ENCODE data around the gene SEMA4C. TPM values are rescaled to one million over a fixed set of nuclear protein-coding genes. Genes with fewer than 3 reads are reported as not detected.

The SEMA4C gene
- total and polyA plus RNA-seq, 3 donors from 2014 or later = 10.5 to 17.6 (median 11.4) TPM

DNA sequence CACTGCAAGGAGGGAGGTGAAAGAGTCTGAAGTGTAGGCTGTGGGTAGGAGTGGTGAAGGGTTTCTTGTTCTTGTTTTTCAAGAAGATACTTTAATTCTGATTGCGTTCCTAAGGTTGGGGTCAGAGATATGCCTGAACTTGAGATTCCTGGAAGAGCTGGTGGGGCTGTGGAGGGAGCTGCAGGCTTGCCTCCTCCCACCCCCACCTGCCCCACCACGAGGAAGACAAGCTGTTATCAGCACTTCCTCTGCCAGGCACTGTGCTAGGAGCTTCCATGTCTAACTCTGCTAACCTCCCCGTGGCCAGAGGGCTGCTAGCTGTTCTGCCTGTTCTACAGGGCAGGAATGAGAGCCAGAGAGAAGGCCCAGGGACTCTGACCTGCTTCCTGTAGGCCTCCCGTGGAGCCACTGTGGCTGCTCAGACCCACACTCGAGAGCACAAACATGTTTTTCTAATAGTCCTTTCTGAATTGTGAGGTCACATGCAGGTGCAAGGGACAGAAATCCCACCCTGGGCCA lies 39.8 kb downstream of the SEMA4C start:
- Histone ChIP-seq H3K4me3 (no peak overlapping the region), H3K36me3 (ENCODE audit: low read depth, missing control alignments) (no peaks in the 10 kb centered on the region), H3K27ac (no peak overlapping the region), H3K4me1 (peaks cover 14% of the 10 kb centered on the region), H3K27me3 (no peaks in the 10 kb centered on the region), H3K9me3 (no peaks in the 10 kb centered on the region)
- 46 to 67% methylated on average over 5 of the region's 5 CpGs for WGBS, 2 donors
- no peak for DNase-seq
- no peak for TF ChIP-seq POLR2A (IDR thresholded peaks at IDR 0.05)
- TF ChIP-seq CTCF (IDR thresholded peaks at IDR 0.05) = no peak
- intact Hi-C loops (cut with DNase I; ENCODE audit: low total_unique reads) = no loop called here

DNA sequence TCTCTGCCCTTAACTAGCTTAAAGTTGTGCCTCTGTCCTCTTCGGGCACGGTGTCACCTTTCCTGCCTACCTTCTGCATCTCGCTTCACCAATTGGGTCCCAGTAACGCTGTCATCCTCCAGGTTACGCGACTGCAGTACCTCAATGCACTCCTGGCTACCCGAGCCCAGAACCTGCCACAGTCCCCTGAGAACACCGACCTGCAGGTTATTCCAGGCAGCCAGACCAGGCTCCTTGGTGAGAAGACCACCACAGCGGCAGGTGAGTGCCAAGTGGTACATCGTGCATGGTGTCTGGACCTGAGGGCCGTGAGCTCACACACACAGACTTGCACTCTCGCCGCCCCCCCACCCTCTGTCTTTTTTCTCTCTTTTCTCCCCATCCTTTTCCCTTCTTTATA lies 41.0 kb downstream of the SEMA4C start:
- intact Hi-C loops (cut with DNase I; ENCODE audit: low total_unique reads) = no loop called here
- no peaks in the 10 kb centered on the region for H3K27me3 ChIP-seq
- DNase-seq = no peak
- WGBS, 2 donors = 96 to 98% methylated on average over 9 to 13 of the region's 13 CpGs
- H3K4me1 ChIP-seq = peaks cover 14% of the 10 kb centered on the region
- no peaks in the 10 kb centered on the region for H3K36me3 ChIP-seq (ENCODE audit: low read depth, missing control alignments)
- H3K4me3 ChIP-seq = no peak overlapping the region
- no peaks in the 10 kb centered on the region for H3K9me3 ChIP-seq
- TF ChIP-seq CTCF (IDR thresholded peaks at IDR 0.05) (no peak), POLR2A (IDR thresholded peaks at IDR 0.05) (no peak)
- no peak overlapping the region for H3K27ac ChIP-seq

- Histone ChIP-seq H3K4me1 (peaks cover 13% of the 10 kb centered on the region), H3K4me3 (no peak overlapping the region), H3K27ac (no peak overlapping the region), H3K27me3 (no peaks in the 10 kb centered on the region), H3K36me3 (ENCODE audit: low read depth, missing control alignments) (no peaks in the 10 kb centered on the region), H3K9me3 (no peaks in the 10 kb centered on the region)
- 98% methylated on average over 11 to 14 of the region's 14 CpGs for WGBS, 2 donors
- TF ChIP-seq CTCF (IDR thresholded peaks at IDR 0.05) (no peak), POLR2A (IDR thresholded peaks at IDR 0.05) (no peak)
- intact Hi-C loops (cut with DNase I; ENCODE audit: low total_unique reads) = no loop called here
- no peak for DNase-seq
Observed at GRCh38 chr2:96828436-96828835, 41.4 kb downstream of the SEMA4C start.

DNA sequence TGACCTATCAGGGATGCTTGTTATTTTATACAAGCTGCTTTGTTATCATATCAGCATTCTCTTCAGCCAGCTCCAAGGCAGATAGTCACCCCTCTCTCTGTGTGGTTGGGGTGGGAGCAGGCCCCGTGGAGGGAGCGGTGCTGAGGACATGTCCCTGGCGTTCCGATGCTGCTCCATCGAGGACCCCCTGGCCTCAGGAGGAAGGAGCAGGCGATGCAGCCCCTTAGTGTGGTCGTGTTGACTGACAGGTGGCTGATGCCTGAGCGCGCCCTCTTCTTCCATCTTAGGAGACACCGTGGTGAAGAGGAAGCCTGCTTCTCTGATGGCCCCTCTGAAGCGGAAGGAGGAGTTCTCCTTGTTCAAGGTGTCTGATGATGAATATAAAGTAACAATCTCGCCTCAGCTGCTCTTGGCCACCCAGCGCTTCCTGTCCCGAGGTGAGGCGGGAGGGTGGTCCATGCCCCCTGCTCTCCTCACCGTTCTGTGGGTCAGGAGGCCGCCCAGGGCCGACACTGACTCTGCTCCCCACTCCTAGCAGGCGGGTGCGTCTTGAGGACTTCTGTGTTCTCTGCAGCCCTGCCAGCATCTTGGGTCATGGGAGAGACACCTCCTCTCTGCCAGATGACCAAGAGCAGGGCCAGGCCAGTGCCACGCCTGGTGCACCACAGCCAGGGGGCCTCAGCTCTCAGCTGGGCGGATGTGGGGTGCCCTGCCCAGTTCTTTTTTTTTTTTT lies 43.2 kb downstream of the SEMA4C start:
- H3K4me3 ChIP-seq = no peak overlapping the region
- intact Hi-C loops (cut with DNase I; ENCODE audit: low total_unique reads) = no loop called here
- H3K4me1 ChIP-seq = no peaks in the 10 kb centered on the region
- H3K9me3 ChIP-seq = no peaks in the 10 kb centered on the region
- no peaks in the 10 kb centered on the region for H3K36me3 ChIP-seq (ENCODE audit: low read depth, missing control alignments)
- H3K27ac ChIP-seq = no peak overlapping the region
- no peak for TF ChIP-seq POLR2A (IDR thresholded peaks at IDR 0.05)
- no peak for TF ChIP-seq CTCF (IDR thresholded peaks at IDR 0.05)
- no peaks in the 10 kb centered on the region for H3K27me3 ChIP-seq
- DNase-seq = no peak
- 88 to 90% methylated on average over 21 to 22 of the region's 22 CpGs for WGBS, 2 donors

DNA sequence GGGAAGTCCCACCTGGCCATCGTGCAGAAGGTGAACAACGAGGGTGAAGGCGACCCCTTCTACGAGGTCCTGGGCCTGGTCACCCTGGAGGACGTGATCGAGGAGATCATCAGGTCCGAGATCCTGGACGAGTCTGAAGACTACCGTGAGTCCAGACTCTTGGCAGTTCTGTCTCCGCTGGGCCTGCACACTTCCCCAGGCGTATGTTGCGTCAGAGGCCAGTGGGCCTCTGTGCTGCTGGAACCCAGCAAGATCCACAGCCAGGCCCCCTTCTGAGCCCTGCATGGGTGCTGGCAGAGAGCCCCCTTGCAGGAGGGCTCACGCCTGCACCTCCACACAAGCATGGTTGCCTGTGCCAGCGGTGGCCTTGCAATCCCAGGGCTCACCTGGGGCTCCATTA lies 44.8 kb downstream of the SEMA4C start:
- H3K4me3 ChIP-seq = no peak overlapping the region
- intact Hi-C loops (cut with DNase I; ENCODE audit: low total_unique reads) = no loop called here
- no peak overlapping the region for H3K27ac ChIP-seq

More for the DNA sequence above, 44.8 kb downstream of the SEMA4C start:
- H3K9me3 ChIP-seq = no peaks in the 10 kb centered on the region
- TF ChIP-seq POLR2A (IDR thresholded peaks at IDR 0.05) (no peak), CTCF (IDR thresholded peaks at IDR 0.05) (no peak)
- WGBS, 2 donors = 93 to 94% methylated on average over 8 to 14 of the region's 14 CpGs
- no peak for DNase-seq
- H3K4me1 ChIP-seq = no peaks in the 10 kb centered on the region
- no peaks in the 10 kb centered on the region for H3K27me3 ChIP-seq
- no peaks in the 10 kb centered on the region for H3K36me3 ChIP-seq (ENCODE audit: low read depth, missing control alignments)

Data from testis (tissue), 3 donors.